Breast epithelium (tissue), 3 donors: ENCODE results near the gene KRTAP4-16.

Source experiments
- POLR2A ChIP-seq: fragments of 450-650 bp; IDR thresholded peaks from one replicate; pipeline ENCODE4 v1.6.1; 2016; ENCODE audit warnings: antibody characterized with exemption, mild to moderate bottlenecking, moderate library complexity
- POLR2AphosphoS5 ChIP-seq, 3 donors: sonication (generic); formaldehyde crosslinking; IDR thresholded peaks; one replicate each; pipeline ENCODE4 v1.6.1; 2017; ENCODE audit warnings: antibody characterized with exemption in 3 of 3
- TF ChIP-seq, protein P1 (sequence below), 3 donors: fragments of 450-650 bp; IDR thresholded peaks; one replicate each; pipeline ENCODE4 v1.5.1; 2016 to 2017; ENCODE audit warnings: antibody characterized with exemption in 3 of 3, mild to moderate bottlenecking in 3 of 3, moderate library complexity in 3 of 3

DNA sequence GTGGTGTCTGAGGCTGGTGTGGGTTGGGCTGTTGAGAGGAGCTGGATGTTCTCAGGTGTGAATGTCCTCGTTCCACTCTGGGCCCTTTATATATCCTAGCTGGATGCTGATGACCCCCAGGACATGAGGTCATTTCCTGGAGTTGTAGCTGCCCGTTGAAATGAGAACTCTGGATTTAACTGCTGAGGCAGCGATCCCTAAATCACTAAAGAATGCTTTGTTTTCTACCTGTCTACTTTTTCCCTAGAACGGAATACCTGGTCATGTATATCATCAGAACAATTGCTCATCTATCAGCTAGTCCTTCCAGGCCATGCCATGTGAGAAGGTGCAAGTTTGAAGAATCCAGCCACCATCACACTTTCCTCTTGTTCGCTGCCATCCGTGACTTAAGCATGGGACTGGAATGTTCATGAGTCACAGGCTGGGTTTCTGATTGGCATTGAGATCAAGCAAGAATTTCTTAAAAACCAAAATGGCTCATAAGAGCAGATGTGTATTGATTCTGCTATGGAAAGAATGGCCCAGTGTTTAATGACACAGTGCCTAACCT lies 41.9 kb downstream of the KRTAP4-16 start, which contains the start of gene KRTAP2-3:
- TF ChIP-seq, protein P1, sequence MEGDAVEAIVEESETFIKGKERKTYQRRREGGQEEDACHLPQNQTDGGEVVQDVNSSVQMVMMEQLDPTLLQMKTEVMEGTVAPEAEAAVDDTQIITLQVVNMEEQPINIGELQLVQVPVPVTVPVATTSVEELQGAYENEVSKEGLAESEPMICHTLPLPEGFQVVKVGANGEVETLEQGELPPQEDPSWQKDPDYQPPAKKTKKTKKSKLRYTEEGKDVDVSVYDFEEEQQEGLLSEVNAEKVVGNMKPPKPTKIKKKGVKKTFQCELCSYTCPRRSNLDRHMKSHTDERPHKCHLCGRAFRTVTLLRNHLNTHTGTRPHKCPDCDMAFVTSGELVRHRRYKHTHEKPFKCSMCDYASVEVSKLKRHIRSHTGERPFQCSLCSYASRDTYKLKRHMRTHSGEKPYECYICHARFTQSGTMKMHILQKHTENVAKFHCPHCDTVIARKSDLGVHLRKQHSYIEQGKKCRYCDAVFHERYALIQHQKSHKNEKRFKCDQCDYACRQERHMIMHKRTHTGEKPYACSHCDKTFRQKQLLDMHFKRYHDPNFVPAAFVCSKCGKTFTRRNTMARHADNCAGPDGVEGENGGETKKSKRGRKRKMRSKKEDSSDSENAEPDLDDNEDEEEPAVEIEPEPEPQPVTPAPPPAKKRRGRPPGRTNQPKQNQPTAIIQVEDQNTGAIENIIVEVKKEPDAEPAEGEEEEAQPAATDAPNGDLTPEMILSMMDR (IDR thresholded peaks at IDR 0.05) = no peak
- no peak for TF ChIP-seq POLR2A
- no peak for TF ChIP-seq POLR2AphosphoS5 (IDR thresholded peaks at IDR 0.05)
